ENCODE results near the gene DCC. TPM values are rescaled to one million over a fixed set of nuclear protein-coding genes. Genes with fewer than 3 reads are reported as not detected.

DCC gene
- total RNA-seq, 1 experiment from 2014 or later, result not detected

DNA sequence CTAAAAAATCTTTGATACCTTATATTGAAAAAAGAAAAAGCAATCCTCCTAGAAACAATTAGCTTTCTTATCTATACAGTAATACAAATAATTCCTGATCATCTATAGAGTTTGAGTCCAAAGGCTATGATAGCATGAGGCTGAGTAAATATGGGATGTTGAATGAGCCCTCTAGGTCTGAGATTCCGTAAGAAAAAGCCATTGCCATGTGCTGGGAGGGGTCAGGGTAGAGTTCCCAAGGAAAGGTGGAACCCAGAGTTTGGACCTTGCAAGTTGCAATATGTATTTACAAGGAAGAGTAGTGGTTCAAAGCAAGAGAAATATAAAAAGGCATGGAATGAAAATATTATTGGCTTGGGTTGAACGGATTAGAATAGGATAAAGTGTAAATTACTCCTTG lies 178.1 kb downstream of the DCC start:
- Histone ChIP-seq H3K4me1 (ENCODE audit: insufficient read depth, low read length) (no peaks in the 10 kb centered on the region), H4K20me1 (ENCODE audit: low read length) (no peaks in the 10 kb centered on the region), H2AFZ (ENCODE audit: low read length) (no peak overlapping the region), H3K79me2 (ENCODE audit: low read length) (no peaks in the 10 kb centered on the region), H3F3A (ENCODE audit: low read length, unreplicated experiment) (no peaks in the 10 kb centered on the region), H3K9me2 (replicated peaks; ENCODE audit: low read length) (no peaks in the 10 kb centered on the region), H3K4me3 (ENCODE audit: low read length) (no peak overlapping the region), H3K4me2 (ENCODE audit: low read length) (no peak overlapping the region), H3K27ac (ENCODE audit: low read length) (no peak overlapping the region), H3K9ac (ENCODE audit: low read length) (no peak overlapping the region), H3K27me3 (ENCODE audit: low read length) (no peaks in the 10 kb centered on the region), H3K9me3 (ENCODE audit: low read length) (no peaks in the 10 kb centered on the region), H3K36me3 (ENCODE audit: low read depth, low read length) (no peaks in the 10 kb centered on the region)
- intact Hi-C loops (cut with micrococcal nuclease), result no loop called here
- ChIA-PET POLR2A (ENCODE audit: unreplicated experiment) (no interaction called here), CTCF (no interaction called here)
- no TSS peak for BruUV-seq (replicated peaks)
- DNase-seq (no peak), ATAC-seq (no peak)
- no peak for TF ChIP-seq EZH2 (IDR thresholded peaks at IDR 0.05; ENCODE audit: low read length, unreplicated experiment)
- TF ChIP-seq EZH2phosphoT487 (IDR thresholded peaks at IDR 0.05; ENCODE audit: borderline replicate concordance, low read length), result no peak
- TF ChIP-seq, protein P1, sequence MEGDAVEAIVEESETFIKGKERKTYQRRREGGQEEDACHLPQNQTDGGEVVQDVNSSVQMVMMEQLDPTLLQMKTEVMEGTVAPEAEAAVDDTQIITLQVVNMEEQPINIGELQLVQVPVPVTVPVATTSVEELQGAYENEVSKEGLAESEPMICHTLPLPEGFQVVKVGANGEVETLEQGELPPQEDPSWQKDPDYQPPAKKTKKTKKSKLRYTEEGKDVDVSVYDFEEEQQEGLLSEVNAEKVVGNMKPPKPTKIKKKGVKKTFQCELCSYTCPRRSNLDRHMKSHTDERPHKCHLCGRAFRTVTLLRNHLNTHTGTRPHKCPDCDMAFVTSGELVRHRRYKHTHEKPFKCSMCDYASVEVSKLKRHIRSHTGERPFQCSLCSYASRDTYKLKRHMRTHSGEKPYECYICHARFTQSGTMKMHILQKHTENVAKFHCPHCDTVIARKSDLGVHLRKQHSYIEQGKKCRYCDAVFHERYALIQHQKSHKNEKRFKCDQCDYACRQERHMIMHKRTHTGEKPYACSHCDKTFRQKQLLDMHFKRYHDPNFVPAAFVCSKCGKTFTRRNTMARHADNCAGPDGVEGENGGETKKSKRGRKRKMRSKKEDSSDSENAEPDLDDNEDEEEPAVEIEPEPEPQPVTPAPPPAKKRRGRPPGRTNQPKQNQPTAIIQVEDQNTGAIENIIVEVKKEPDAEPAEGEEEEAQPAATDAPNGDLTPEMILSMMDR (conservative IDR thresholded peaks at IDR 0.05; ENCODE audit: low read depth, low read length), result no peak

GRCh38 chr18:52519021-52519420 lies 179.0 kb downstream of the DCC start:
- DNase-seq (no peak), ATAC-seq (no peak)
- H3K79me2 ChIP-seq (ENCODE audit: low read length), result no peaks in the 10 kb centered on the region
- no peaks in the 10 kb centered on the region for H4K20me1 ChIP-seq (ENCODE audit: low read length)
- H3F3A ChIP-seq (ENCODE audit: low read length, unreplicated experiment), result no peaks in the 10 kb centered on the region
- intact Hi-C loops (cut with micrococcal nuclease), result no loop called here
- no peaks in the 10 kb centered on the region for H3K4me1 ChIP-seq (ENCODE audit: insufficient read depth, low read length)
- H2AFZ ChIP-seq (ENCODE audit: low read length), result no peak overlapping the region
- CTCF ChIA-PET, result no interaction called here
- H3K4me2 ChIP-seq (ENCODE audit: low read length), result no peak overlapping the region
- H3K36me3 ChIP-seq (ENCODE audit: low read depth, low read length), result no peaks in the 10 kb centered on the region
- no peak for TF ChIP-seq EZH2 (IDR thresholded peaks at IDR 0.05; ENCODE audit: low read length, unreplicated experiment)
- no peak for TF ChIP-seq EZH2phosphoT487 (IDR thresholded peaks at IDR 0.05; ENCODE audit: borderline replicate concordance, low read length)
- TF ChIP-seq, protein P1 (conservative IDR thresholded peaks at IDR 0.05; ENCODE audit: low read depth, low read length), result no peak
- no peaks in the 10 kb centered on the region for H3K9me3 ChIP-seq (ENCODE audit: low read length)
- H3K9ac ChIP-seq (ENCODE audit: low read length), result no peak overlapping the region
- no peak overlapping the region for H3K4me3 ChIP-seq (ENCODE audit: low read length)
- BruUV-seq (replicated peaks), result no TSS peak
- POLR2A ChIA-PET (ENCODE audit: unreplicated experiment), result no interaction called here
- no peak overlapping the region for H3K27ac ChIP-seq (ENCODE audit: low read length)
- H3K9me2 ChIP-seq (replicated peaks; ENCODE audit: low read length), result no peaks in the 10 kb centered on the region
- H3K27me3 ChIP-seq (ENCODE audit: low read length), result no peaks in the 10 kb centered on the region

GRCh38 chr18:52523566-52523965 lies 183.6 kb downstream of the DCC start:
- POLR2A ChIA-PET (ENCODE audit: unreplicated experiment), result no interaction called here
- no peak overlapping the region for H3K4me3 ChIP-seq (ENCODE audit: low read length)
- no peak overlapping the region for H3K4me2 ChIP-seq (ENCODE audit: low read length)
- H2AFZ ChIP-seq (ENCODE audit: low read length), result no peak overlapping the region
- DNase-seq, result no peak
- no peaks in the 10 kb centered on the region for H3K36me3 ChIP-seq (ENCODE audit: low read depth, low read length)
- H3K9me3 ChIP-seq (ENCODE audit: low read length), result peaks cover 4% of the 10 kb centered on the region; the same call in 1 of the 2 replicates
- H3K27me3 ChIP-seq (ENCODE audit: low read length), result no peaks in the 10 kb centered on the region; the same call in 1 of the 2 replicates
- no peaks in the 10 kb centered on the region for H3K79me2 ChIP-seq (ENCODE audit: low read length)
- no peaks in the 10 kb centered on the region for H3F3A ChIP-seq (ENCODE audit: low read length, unreplicated experiment)
- H3K9me2 ChIP-seq (replicated peaks; ENCODE audit: low read length), result no peaks in the 10 kb centered on the region
- CTCF ChIA-PET, result no interaction called here
- no peak for ATAC-seq
- TF ChIP-seq, protein P1 (conservative IDR thresholded peaks at IDR 0.05; ENCODE audit: low read depth, low read length), result no peak
- no peak for TF ChIP-seq EZH2 (IDR thresholded peaks at IDR 0.05; ENCODE audit: low read length, unreplicated experiment)
- no peak for TF ChIP-seq EZH2phosphoT487 (IDR thresholded peaks at IDR 0.05; ENCODE audit: borderline replicate concordance, low read length)
- no peaks in the 10 kb centered on the region for H4K20me1 ChIP-seq (ENCODE audit: low read length)
- intact Hi-C loops (cut with micrococcal nuclease), result no loop called here
- H3K4me1 ChIP-seq (ENCODE audit: insufficient read depth, low read length), result no peaks in the 10 kb centered on the region
- no peak overlapping the region for H3K9ac ChIP-seq (ENCODE audit: low read length)
- no TSS peak for BruUV-seq (replicated peaks)
- H3K27ac ChIP-seq (ENCODE audit: low read length), result no peak overlapping the region

All from PC-3 (cell line).